Body of pancreas (tissue), 4 donors: Measurements from ENCODE around the gene SORCS2.

ENCODE experiments used
- CTCF ChIP-seq, 7 experiments: fragments of 450-650 bp in 4 of 7; fragments of 200-600 bp in 3 of 7; sonication (generic) in 3 of 7; IDR thresholded peaks; one replicate each; pipeline ENCODE4 v1.5.1; 2016 to 2019; ENCODE audit warnings: antibody characterized with exemption in 7 of 7
- POLR2A ChIP-seq, 3 donors: fragments of 450-650 bp; IDR thresholded peaks; one replicate each; pipeline ENCODE4 v1.6.1; 2016; ENCODE audit warnings: antibody characterized with exemption in 3 of 3, mild to moderate bottlenecking in 2 of 3

DNA sequence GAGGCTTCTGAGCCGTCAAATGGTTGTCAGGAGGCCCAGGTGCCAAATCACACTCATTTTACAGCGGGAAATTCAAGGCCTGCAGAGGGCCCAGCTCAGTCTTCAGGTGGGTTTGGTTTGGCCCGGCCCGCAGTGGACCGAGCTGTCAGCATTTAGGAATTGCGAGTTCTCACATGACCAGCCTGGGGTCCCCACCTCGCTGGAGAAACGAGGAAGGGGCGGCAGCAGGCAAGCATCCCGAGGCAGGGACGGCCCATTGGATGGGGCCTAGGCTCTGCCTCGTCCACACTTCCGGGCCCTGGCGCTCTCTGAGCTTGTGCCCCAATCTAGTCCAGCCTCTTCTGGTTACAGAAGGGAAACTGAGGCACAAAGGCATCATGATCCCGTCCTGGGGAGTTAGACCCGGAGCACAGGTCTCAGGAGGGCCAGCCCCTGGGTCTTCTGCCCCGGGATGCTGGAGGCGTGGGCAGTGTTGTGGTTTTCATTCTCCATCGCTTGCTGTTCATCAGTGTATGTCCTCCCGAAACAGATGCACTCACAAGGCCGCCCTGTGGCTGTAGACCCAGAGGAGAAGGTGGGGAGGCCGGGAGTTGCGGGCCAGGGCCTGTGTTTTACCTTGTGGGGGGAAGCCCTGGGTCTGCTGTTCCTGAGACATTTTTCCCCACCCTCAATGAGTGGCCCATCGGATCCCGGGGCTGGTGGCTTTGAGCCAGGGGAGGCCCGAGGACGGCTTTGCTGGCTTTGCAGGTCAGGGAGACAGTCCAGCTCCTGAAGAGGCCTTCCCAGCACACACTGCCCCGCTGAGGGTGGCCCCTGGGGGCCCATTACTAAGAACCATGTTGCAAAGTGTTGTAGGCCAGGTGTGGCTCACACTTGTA, 233.5 kb downstream of the SORCS2 start:
- TF ChIP-seq CTCF (IDR thresholded peaks at IDR 0.05) (no peak), POLR2A (IDR thresholded peaks at IDR 0.05) (no peak)
